SK-N-SH (cell line): ENCODE data around the gene TBCD. TPM values are rescaled to one million over a fixed set of nuclear protein-coding genes. Genes with fewer than 3 reads are reported as not detected.
A peak's percentile ranks its signal among the peaks of the same experiment; 100 is the strongest.

ENCODE experiments used
- CTCF ChIA-PET: fragments of 300-600, 350-600 bp; formaldehyde crosslinking; extraction: SDS; loops from one replicate; lab custom pipeline; 2021; lab: Yijun Ruan, JAX
- POLR2A ChIA-PET: fragments of 350-600 bp; sonication (Branson Sonifier 250); formaldehyde crosslinking; extraction: SDS; loops from one replicate; lab custom pipeline; 2020; ENCODE audit warnings: antibody characterized with exemption, inconsistent platforms; lab: Yijun Ruan, JAX
- DNase-seq: peaks from one replicate; pipeline ENCODE4 v3.0.0; 2012
- H2AFZ ChIP-seq: fragments of 200-600 bp; sonication (generic); 2 replicates; pipeline ENCODE4 v1.8.1; 2016; ENCODE audit warnings: antibody characterized with exemption, mild to moderate bottlenecking, low read depth
- H3F3A ChIP-seq: fragments of 200-600 bp; sonication (generic); replicated peaks from 2 replicates; pipeline ENCODE3; 2016; ENCODE audit warnings: antibody characterized with exemption, mild to moderate bottlenecking; ENCODE audit not compliant: insufficient read depth
- H3K27ac ChIP-seq, 2 experiments: fragments of 200-500 bp in 1 of 2; fragments of 200-600 bp in 1 of 2; sonication (Bioruptor generic) in 1 of 2; sonication (generic), shearing (Covaris generic) in 1 of 2; 2 replicates each; pipeline versions ENCODE4 v1.5.1 to v1.6.1; 2014 to 2016; ENCODE audit warnings: low read depth in 2 of 2, inconsistent platforms in 1 of 2, low read length in 1 of 2, mild to moderate bottlenecking in 1 of 2, mixed read lengths in 1 of 2
- H3K27me3 ChIP-seq: fragments of 200-600 bp; sonication (generic), shearing (Covaris generic); 2 replicates; pipeline ENCODE4 v1.6.1; 2016; ENCODE audit warnings: mixed run types; ENCODE audit not compliant: insufficient read depth
- H3K36me3 ChIP-seq, 2 experiments: fragments of 200-500 bp in 1 of 2; fragments of 200-600 bp in 1 of 2; sonication (Bioruptor generic) in 1 of 2; sonication (generic) in 1 of 2; replicated peaks in 1 of 2; 2 replicates each; pipeline versions ENCODE3 to v1.5.1; 2014 to 2016; ENCODE audit warnings: low read length in 1 of 2, mild to moderate bottlenecking in 1 of 2; ENCODE audit not compliant: insufficient read depth in 2 of 2, control insufficient read depth in 1 of 2
- H3K4me1 ChIP-seq, 2 experiments: fragments of 200-500 bp in 1 of 2; fragments of 200-600 bp in 1 of 2; sonication (Bioruptor generic) in 1 of 2; sonication (generic), shearing (Covaris generic) in 1 of 2; 2 replicates each; pipeline versions ENCODE4 v1.5.1 to v1.6.1; 2014 to 2016; ENCODE audit warnings: low read depth in 1 of 2, low read length in 1 of 2, mixed run types in 1 of 2; ENCODE audit not compliant: insufficient read depth in 2 of 2, control insufficient read depth in 1 of 2
- H3K4me2 ChIP-seq: fragments of 200-600 bp; sonication (generic), shearing (Covaris generic); 2 replicates; pipeline ENCODE4 v1.6.1; 2017; ENCODE audit warnings: mixed run types
- H3K4me3 ChIP-seq, 2 experiments: fragments of 200-500 bp in 1 of 2; fragments of 200-600 bp in 1 of 2; sonication (Bioruptor generic) in 1 of 2; sonication (generic), shearing (Covaris generic) in 1 of 2; 2 replicates each; pipeline versions ENCODE4 v1.5.1 to v1.8.1; 2014 to 2016; ENCODE audit warnings: low read depth in 2 of 2, inconsistent platforms in 1 of 2, low read length in 1 of 2, mild to moderate bottlenecking in 1 of 2, mixed read lengths in 1 of 2, moderate library complexity in 1 of 2
- H3K79me2 ChIP-seq: fragments of 200-600 bp; sonication (generic); 2 replicates; pipeline ENCODE4 v1.8.1; 2017; ENCODE audit warnings: mild to moderate bottlenecking; ENCODE audit not compliant: insufficient read depth
- H3K9ac ChIP-seq: fragments of 200-600 bp; sonication (generic); 2 replicates; pipeline ENCODE4 v1.6.1; 2017; ENCODE audit warnings: mixed run types
- H3K9me2 ChIP-seq: fragments of 200-600 bp; sonication (generic); 2 replicates; pipeline ENCODE4 v1.6.1; 2017; ENCODE audit warnings: mixed run types
- H3K9me3 ChIP-seq: fragments of 200-600 bp; sonication (generic); 2 replicates; pipeline ENCODE4 v1.6.1; 2017; ENCODE audit warnings: mixed run types, mild to moderate bottlenecking, moderate library complexity
- H4K20me1 ChIP-seq: fragments of 200-600 bp; sonication (generic); 2 replicates; pipeline ENCODE4 v1.6.1; 2017; ENCODE audit warnings: mild to moderate bottlenecking, mixed run types; ENCODE audit not compliant: insufficient read depth
- EZH2phosphoT487 ChIP-seq: fragments of 200-600 bp; sonication (generic); IDR thresholded peaks from 2 replicates; pipeline ENCODE4 v1.6.1; 2017; ENCODE audit warnings: low read depth, mixed run types, mild to moderate bottlenecking, antibody characterized with exemption, moderate library complexity, borderline replicate concordance
- FOSL2 ChIP-seq: IDR thresholded peaks from 2 replicates; pipeline ENCODE4 v1.4.0; 2012; ENCODE audit warnings: low read depth, mild to moderate bottlenecking, moderate library complexity, borderline replicate concordance
- FOXJ3 ChIP-seq: sonication (generic); formaldehyde crosslinking; IDR thresholded peaks from 2 replicates; pipeline ENCODE4 v1.5.1; 2020; ENCODE audit warnings: mild to moderate bottlenecking, missing genetic modification reagents
- FOXM1 ChIP-seq: IDR thresholded peaks from 2 replicates; pipeline ENCODE4 v1.4.0; 2012; ENCODE audit warnings: low read depth, mild to moderate bottlenecking
- GABPA ChIP-seq: IDR thresholded peaks from 2 replicates; pipeline ENCODE4 v1.4.0; 2012; ENCODE audit warnings: low read depth, mild to moderate bottlenecking
- JUND ChIP-seq: IDR thresholded peaks from 2 replicates; pipeline ENCODE4 v1.4.0; 2012
- MAX ChIP-seq: IDR thresholded peaks from 2 replicates; pipeline ENCODE4 v1.4.0; 2012; ENCODE audit warnings: low read depth
- MEF2A ChIP-seq: IDR thresholded peaks from 2 replicates; pipeline ENCODE4 v1.4.0; 2012; ENCODE audit warnings: low read depth, borderline replicate concordance
- MXI1 ChIP-seq: IDR thresholded peaks from 2 replicates; pipeline ENCODE4 v1.6.1; 2012; ENCODE audit warnings: mild to moderate bottlenecking, low read depth, low read length, improper control_type of control experiment
- POLR2AphosphoS5 ChIP-seq: IDR thresholded peaks from 2 replicates; pipeline ENCODE4 v1.6.1; 2012; ENCODE audit warnings: low read depth, low read length
- RCOR1 ChIP-seq: fragments of 150-350 bp; IDR thresholded peaks from 2 replicates; pipeline ENCODE4 v1.6.1; 2017; ENCODE audit warnings: antibody characterized with exemption, low read length
- REST ChIP-seq: IDR thresholded peaks from 2 replicates; pipeline ENCODE4 v1.6.1; 2012; ENCODE audit warnings: mild to moderate bottlenecking, low read depth, low read length, moderate library complexity
- SMC3 ChIP-seq: IDR thresholded peaks from 2 replicates; pipeline ENCODE4 v1.6.1; 2012; ENCODE audit warnings: low read depth, low read length, improper control_type of control experiment
- TAF1 ChIP-seq: IDR thresholded peaks from 2 replicates; pipeline ENCODE4 v1.6.1; 2012; ENCODE audit warnings: low read depth, mild to moderate bottlenecking, low read length, moderate library complexity, borderline replicate concordance
- TCF12 ChIP-seq: IDR thresholded peaks from 2 replicates; pipeline ENCODE4 v1.4.0; 2012
- whole genome bisulfite sequencing: methylation state at CpG from one replicate; pipeline ENCODE4 v1.1.6; 2017; ENCODE audit warnings: low lambda C conversion rate; 5-methylcytosine and 5-hydroxymethylcytosine counted together
- polyA plus RNA-seq, 3 experiments: library from polyadenylated mRNA; depleted of rRNA; stranded (reverse); fragments of >200 nt; gene quantifications; 2 replicates each; pipeline ENCODE4 v1.2.3, GENCODE V29; 2012
- TF ChIP-seq, protein P1 (sequence below): IDR thresholded peaks from 2 replicates; pipeline ENCODE4 v1.4.0; 2012; ENCODE audit warnings: low read depth, borderline replicate concordance
- TF ChIP-seq, protein P2 (sequence below): fragments of 150-350 bp; IDR thresholded peaks from 2 replicates; pipeline ENCODE4 v1.6.1; 2016; ENCODE audit warnings: mild to moderate bottlenecking, low read depth, low read length

TBCD gene
- polyA plus RNA-seq, 1 of the 3 experiments (the other 2 are of a cell fraction), result 107 TPM

- TF ChIP-seq FOXM1, result no peak
- peak; percentile 76; the same call in 1 of the 2 replicates for TF ChIP-seq MXI1
- TF ChIP-seq EZH2phosphoT487, result no peak
- TF ChIP-seq POLR2AphosphoS5, result peak; percentile 43; the same call in 1 of the 2 replicates
Observed at GRCh38 chr17:82734987-82735866, 16.6 kb upstream of the TBCD start, which contains the start of gene FN3K (continued).

- TF ChIP-seq, protein P1, sequence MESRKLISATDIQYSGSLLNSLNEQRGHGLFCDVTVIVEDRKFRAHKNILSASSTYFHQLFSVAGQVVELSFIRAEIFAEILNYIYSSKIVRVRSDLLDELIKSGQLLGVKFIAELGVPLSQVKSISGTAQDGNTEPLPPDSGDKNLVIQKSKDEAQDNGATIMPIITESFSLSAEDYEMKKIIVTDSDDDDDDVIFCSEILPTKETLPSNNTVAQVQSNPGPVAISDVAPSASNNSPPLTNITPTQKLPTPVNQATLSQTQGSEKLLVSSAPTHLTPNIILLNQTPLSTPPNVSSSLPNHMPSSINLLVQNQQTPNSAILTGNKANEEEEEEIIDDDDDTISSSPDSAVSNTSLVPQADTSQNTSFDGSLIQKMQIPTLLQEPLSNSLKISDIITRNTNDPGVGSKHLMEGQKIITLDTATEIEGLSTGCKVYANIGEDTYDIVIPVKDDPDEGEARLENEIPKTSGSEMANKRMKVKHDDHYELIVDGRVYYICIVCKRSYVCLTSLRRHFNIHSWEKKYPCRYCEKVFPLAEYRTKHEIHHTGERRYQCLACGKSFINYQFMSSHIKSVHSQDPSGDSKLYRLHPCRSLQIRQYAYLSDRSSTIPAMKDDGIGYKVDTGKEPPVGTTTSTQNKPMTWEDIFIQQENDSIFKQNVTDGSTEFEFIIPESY, result no peak
- TF ChIP-seq RCOR1 (no peak), SMC3 (no peak), MAX (no peak), POLR2AphosphoS5 (no peak), GABPA (no peak), TAF1 (no peak), FOSL2 (no peak), MEF2A (no peak), REST (no peak), EZH2phosphoT487 (no peak), TCF12 (no peak), FOXJ3 (CRISPR knock-in tag) (no peak), JUND (no peak)
- TF ChIP-seq, protein P2, sequence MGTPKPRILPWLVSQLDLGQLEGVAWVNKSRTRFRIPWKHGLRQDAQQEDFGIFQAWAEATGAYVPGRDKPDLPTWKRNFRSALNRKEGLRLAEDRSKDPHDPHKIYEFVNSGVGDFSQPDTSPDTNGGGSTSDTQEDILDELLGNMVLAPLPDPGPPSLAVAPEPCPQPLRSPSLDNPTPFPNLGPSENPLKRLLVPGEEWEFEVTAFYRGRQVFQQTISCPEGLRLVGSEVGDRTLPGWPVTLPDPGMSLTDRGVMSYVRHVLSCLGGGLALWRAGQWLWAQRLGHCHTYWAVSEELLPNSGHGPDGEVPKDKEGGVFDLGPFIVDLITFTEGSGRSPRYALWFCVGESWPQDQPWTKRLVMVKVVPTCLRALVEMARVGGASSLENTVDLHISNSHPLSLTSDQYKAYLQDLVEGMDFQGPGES, result no peak
- TF ChIP-seq, all 33 proteins: peak for 0
Observed at GRCh38 chr17:82736511-82737185, 15.2 kb upstream of the TBCD start.

More at GRCh38 chr17:82736511-82737185, 15.2 kb upstream of the TBCD start:
- H3K79me2 ChIP-seq, result no peaks in the 10 kb centered on the region
- no peaks in the 10 kb centered on the region for H4K20me1 ChIP-seq
- DNase-seq, result no peak
- no peak overlapping the region for H3K27ac ChIP-seq
- peaks cover 15% of the 10 kb centered on the region; the same call in 1 of the 2 replicates for H3K9me3 ChIP-seq
- H3K4me2 ChIP-seq, result peak overlapping the region; percentile 86; the same call in 1 of the 2 replicates
- H3K36me3 ChIP-seq, result peaks cover 14 to 40% of the 10 kb centered on the region in 2 experiments
- ChIA-PET POLR2A (no interaction called here), CTCF (interaction anchor here (1.4 to 1.6 kb wide), 2 partner anchors 12 to 68 kb away, joined by 3 to 4 read pairs; no protein-coding TSS in a partner anchor)
- H2AFZ ChIP-seq, result no peak overlapping the region
- H3K9me2 ChIP-seq, result no peaks in the 10 kb centered on the region
- 95% methylated on average over 13 of the region's 18 CpGs for WGBS
- peaks cover 0 to 3% of the 10 kb centered on the region in 2 experiments; a peak in 1 of 4 replicates for H3K4me1 ChIP-seq
- no peaks in the 10 kb centered on the region for H3F3A ChIP-seq
- peak overlapping the region in 1 of 2 experiments; percentile 69; a peak in 1 of 4 replicates for H3K4me3 ChIP-seq
- no peak overlapping the region for H3K9ac ChIP-seq
- H3K27me3 ChIP-seq, result no peaks in the 10 kb centered on the region
